ENCODE data around the gene DOCK3.
"Not testable (repeated sequence)": the region's sequence is repeated elsewhere in the genome, so short reads cannot be mapped to it uniquely, and the experiment has no call there.

Gene DOCK3

DNA sequence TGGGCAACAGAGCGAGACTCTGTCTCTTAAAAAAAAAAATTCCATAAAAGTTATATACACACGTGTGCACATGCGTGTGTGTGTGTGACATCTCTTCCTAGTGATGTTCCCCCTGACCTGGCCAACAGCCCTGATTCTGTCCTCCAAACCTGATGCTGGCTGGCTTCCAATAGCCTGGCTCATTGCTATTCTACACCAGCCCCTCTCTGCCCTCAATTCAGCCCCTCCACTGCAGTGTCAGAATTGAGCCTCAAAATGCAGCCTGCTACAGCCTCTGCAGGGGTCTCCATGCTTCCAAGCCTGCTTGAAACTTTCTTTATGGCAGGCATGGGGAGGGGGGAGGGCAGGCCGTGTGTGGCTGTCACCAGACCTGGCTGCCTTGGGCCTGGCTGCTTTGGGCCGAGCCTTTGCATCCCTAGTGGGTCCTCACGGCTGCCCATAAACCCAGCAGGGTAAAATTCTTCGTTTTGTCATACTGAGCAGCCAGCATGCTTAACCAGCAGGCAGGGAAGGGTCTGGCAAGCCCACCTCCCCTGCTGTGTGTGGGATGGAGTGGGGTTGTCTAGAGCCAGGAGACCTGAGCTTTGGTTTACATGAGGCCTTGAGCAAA, 22.7 kb upstream of the DOCK3 start:
- DNase-seq (ENCODE audit: low read depth): no peak

DNA sequence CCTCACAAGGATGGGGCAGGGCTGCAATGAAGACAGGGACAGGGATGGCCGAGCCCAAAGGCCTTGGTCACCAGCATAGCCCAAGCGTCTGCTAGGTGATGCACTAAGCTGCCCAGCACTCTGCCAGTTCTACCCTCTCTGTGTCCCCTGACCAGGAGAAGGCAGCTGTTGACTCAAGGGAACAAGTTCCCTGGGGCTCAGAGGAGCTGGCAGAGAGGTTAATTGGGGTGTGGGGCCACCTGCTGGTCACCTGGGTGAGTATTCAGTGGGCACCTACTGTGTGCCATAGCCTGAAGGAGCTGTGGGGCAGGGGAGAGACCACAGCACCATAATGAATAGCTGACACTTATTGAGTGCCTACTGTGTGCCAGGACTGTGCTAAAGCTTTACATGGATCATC, 22.0 kb upstream of the DOCK3 start:
- DNase-seq (ENCODE audit: low read depth): peak; percentile 27

DNA sequence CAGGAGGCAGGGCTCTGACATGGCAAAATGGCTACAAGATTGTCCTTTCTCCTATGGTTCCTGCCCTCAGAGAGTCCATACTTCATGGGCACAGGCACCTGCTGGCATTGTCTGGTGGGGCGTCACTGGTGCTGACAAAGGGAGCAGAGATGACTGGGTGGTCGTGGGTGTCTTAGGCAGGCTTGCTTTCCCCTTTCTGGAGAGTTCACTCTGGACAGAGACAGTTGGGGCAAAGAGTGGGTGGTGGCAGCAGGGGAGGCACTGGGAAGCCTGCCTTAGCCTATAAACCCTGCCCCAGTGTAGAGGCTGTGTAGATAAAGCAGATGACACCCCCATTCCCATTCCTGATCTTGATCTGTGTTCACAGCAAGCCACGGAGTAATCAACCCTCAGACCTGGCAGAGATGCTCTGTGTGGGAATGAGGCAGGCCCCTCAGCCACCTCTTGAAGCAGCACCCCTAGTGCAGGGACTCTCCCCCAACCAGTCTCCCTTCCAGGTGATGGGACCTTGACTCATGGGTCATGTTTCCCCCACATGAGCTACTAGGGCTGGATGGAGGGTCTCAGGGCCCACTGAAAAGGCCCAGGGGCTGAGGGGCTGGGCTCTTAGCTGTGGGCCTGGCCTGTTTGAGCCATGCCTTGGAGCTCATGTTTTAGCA, 20.7 kb upstream of the DOCK3 start:
- no peak for DNase-seq (ENCODE audit: low read depth)

DNA sequence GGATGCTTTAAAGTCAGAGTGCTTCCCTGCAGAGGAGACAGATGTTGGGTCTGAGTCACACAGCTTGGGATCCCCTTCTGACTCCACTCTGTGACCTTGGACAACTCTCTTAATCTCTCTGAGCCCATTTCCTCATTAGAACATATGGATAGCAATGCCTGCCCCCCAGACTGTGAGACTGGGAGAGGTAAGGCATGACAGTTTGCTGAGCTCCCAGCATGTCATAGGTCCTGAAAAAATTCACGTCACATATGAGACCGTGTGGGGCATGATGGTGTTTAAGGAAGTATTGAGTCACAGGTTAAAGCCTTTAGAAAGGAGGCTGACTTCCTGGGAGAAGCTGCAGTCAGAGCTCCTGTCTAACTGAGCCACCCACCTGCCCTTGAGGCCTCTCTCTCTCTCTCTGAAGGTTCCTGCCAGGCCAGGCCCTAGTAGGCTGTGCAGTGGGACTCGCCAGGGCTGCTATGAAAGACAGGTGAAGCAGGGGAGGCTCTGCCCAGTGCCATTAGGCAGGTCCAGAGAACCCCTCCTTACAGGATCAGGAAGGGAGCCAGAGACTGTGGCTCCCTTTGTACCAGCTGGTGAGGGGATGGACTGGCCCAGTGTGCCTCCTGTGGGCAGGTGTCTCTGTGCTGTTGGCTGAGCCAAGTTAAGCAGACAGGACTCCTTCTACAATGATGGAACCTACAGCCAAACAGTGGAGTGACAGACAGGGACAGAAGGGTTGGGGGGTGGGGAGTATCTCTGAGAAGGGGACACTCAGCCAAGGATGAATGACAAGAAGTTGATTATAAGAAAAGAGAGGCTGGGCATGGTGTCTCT, 19.5 kb upstream of the DOCK3 start:
- DNase-seq (ENCODE audit: low read depth): no peak

DNA sequence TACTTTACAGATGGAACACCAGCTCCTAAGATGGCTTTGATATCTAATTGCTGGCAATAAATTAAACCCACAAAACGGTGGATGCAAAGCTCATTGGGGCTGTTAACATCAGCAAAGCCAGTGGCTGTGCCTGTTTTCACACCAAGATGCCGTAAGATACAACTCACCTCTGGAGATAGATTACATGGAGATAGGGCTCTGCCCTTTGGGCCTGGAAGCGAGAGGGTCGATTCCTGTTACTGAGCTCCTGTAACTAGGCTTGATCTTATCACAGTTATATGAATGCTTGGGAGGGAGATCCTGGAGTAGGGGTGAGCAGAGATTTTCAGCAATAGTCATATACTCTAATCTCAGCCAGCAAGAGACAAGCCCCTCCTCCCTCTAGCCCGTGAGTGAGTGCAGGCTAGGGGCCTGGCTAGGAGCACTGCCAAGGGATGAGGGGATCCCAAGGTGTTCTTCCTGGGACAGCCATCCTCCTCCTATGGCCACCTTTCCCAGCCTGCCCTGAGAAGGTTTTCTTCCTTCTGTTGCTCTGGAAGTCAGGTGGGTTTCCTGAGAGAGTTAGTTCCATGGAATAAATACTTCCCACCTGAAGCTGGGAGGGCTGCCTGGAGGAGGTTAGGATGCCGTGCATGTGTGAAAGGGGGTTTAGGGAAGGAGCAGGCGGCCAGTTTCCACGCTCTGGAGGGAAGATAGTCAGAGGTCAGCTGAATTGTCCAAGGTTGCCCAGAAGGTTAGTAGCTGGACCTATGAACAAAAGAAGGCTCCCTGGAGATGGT, 18.1 kb upstream of the DOCK3 start:
- DNase-seq (ENCODE audit: low read depth): no peak

DNA sequence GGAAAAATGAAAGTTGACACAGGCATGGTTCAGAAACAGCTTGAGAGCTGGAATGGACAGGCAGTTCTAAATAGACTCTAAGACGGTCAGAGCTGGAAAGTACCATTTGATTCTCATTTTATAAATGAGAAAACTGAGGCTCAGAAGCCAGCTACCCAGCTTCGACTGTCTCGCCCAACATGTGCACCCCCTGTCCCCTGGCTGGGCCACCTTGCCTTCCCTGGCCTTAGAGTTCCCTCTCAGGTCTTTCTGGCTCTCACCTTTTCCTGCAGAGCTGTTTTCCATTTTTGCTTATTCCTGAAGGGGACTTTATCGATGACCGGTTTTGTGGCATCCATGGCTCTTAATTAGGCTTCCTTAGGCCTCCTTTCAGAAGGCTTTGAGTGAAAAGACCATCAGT, 17.3 kb upstream of the DOCK3 start:
- no peak for DNase-seq (ENCODE audit: low read depth)

DNA sequence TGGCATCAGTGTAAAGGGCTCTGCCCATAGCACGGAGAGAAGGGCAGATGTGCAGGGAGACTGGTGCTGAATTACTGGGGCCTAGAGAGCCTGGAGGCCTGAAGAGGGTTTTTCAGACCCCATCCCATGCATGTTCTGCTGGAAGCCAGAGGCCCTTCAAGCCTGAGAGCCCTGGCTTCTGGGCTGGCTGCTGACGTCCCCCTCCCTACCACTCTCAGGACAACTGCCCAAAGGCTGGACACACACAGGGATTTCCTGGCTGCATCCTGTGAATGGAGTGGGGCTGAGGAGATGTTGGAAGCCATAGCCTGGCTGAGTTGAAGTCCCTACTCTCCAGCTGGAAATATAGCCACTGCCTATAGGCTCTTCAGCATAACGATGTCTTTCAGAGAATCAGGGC, 16.9 kb upstream of the DOCK3 start:
- DNase-seq (ENCODE audit: low read depth): no peak

DNA sequence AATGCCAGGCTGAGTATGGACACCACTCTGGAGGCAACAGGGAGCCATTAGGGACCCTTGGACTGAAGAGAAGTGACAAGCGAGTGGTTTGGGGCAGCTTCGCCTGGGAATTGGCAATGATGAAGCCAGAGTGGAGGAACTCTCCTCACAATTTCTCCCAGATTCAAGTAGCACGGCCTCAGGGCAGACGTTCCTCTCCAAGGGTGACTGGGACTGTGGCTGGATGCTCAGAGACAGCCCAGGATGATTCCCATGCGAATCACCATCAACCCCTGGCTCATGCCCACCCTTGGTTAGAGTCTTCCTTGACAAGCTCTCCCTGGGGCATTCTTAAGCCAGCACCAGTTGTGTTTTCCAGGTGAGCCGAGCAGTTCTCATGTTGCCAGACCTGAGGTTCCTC, 16.3 kb upstream of the DOCK3 start:
- DNase-seq (ENCODE audit: low read depth): no peak

DNA sequence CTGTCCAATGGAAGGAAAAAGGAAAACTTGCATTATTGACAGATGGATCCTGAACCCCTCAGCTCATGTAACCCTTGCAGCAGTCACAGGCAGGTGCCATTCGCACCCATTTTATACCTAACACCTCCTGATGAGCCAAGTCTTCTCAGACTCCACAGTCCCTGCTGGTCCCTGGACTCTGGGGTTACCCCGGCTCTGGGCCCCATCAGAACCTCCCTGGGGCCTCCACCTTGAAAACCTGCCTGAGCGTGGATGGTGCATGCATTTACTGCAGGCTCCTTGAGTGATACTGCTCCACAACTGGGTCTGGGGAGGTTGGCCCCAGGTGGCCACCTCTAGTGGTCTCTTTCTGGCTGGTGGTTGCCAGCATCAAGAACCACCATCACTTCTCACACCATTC, 15.9 kb upstream of the DOCK3 start:
- no peak for DNase-seq (ENCODE audit: low read depth)

DNA sequence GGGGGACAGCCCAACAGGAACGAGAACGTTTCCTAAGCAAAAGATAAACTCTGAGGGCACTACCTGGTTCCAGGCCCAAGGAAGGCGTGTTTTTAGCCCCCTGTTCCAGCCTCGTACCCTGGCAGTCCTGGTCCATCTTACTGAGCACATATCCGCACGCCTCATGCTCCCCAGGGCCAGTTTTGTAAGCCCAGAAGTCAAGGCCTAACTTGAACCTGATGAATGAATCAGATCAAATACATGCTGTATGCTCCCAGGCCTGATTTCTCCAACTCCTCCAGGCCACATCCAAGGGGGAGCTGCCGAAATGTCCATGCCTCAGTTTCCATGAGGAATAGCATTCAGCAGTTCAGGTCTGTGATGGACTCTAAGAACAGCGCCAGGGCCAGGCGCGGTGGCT, 14.3 kb upstream of the DOCK3 start:
- DNase-seq (ENCODE audit: low read depth): no peak

DNA sequence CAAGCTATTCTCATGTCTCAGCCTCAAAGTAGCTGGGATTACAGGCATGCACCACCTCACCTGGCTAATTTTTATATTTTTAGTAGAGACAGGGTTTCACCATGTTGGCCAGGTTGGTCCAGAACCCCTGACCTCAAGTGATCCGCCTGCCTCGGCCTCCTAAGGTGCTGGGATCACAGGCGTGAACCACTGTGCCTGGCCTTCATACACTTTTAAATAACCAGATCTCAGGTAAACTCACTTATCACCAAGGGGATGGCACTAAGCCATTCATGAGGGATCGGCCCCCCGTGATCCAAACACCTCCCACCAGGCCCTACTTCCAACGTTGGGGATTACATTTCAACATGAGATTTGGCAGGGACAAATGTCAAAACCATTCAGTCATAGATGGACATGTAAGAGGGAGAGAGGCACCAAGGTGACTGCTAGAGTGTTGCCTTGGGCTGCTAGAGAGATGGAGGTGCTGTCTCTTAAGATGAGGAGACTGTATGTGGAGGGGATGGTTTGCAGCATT, 13.3 kb upstream of the DOCK3 start:
- no peak for DNase-seq (ENCODE audit: low read depth)

DNA sequence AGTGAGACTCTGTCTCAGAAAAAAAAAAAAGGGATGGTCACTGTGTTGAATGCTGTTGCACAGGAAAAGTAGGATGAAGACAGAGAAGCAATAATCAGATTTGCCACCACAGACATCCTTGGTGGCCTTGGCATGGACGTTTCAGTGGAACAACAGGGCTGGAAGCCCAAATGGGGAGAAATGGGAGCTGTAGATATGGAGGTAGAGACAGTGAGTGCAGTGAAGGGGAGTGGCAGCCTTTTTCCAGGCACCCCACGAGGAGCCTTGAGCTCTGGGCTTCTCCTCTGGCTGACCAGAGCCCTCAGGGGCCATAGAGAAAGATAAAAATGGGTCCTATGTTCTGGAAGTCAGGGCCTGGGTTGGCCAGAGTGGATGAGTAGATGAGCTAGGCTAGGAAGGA, 12.3 kb upstream of the DOCK3 start:
- no peak for DNase-seq (ENCODE audit: low read depth)

DNA sequence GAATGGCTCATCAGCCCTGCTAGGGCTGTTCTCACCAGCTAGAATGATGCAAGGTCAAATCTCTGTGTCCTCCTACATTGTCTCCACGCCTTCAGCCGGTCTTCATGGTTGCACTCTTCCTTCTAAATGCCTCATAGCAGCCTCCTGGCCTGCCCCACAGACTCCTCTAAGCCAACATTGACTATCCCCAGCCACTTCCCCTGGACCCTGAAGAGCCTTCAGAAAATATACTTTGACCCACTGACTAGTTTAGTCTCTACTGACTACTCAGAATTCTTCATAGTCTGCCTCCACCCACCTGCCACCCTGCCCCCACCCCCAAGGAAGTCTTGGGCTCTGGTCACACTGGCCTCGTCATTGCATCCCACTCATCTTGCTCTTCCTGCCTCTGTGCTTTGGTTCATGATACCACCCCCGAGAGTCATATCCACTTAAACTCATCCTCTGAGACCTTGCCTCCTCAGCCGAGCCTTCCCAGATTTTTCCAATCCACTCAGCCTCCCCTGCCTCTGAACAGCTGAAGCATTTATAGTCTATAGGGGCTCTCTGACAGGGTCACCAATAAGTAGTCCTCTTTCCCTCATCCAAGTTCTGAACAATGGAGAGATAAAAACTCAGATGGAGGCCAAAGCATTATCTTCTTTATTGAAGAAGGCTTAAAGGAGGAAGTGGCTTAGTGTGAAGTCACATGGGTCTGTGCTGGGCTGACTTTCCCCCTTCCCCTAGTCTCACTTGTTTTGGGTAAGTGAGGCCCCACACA, 9.5 kb upstream of the DOCK3 start:
- no peak for DNase-seq (ENCODE audit: low read depth)

DNA sequence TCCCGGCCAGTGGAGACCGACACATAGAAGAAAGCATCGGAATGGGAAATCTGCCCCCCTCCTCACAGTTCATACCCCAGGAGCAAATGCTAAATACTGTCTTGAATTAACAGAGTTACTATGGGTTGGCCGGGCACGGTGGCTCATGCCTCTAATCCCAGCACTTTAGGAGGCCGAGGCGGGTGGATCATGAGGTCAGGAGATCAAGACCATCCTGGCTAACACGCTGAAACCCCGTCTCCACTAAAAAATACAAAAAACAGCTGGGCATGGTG, 8.9 kb upstream of the DOCK3 start:
- DNase-seq (ENCODE audit: low read depth): not testable (repeated sequence)

DNA sequence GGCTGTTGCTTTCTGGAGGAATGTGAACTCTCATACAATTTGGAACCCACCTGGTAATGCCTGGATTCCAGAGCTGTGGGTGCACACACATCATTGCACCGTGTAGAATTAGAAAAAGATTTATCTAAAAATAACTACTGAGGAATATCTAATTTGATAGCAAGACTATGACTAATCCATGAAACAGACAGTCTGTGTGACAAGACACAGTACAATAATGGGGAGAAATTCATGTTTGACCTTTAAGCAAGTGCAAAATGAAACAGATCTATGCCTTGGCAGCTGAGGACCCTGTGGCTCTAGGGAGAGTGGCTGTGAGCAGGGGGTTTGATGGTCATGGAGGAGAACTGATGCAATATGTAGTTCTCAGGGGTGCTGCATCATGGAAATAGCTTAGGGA, 7.9 kb upstream of the DOCK3 start:
- no peak for DNase-seq (ENCODE audit: low read depth)

DNA sequence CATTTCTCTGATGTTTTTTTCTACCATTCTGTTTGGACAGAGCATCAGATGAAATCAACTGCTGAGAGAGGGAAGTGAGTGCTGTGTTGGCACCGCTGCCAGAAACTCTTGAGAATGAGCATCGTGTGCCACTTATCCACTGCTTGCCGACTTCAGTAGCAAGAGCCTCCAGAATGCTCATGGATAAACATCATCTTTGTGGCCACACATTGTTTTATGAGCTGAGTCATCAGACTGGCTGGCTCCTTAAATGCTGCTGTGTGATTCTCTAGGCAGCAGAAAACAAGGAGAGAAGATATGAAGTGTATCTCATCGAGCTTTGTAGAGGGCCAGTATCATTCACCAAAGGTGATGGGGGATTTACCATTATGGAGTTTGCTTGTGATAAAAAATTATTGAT, 3.4 kb upstream of the DOCK3 start:
- no peak for DNase-seq (ENCODE audit: low read depth)

DNA sequence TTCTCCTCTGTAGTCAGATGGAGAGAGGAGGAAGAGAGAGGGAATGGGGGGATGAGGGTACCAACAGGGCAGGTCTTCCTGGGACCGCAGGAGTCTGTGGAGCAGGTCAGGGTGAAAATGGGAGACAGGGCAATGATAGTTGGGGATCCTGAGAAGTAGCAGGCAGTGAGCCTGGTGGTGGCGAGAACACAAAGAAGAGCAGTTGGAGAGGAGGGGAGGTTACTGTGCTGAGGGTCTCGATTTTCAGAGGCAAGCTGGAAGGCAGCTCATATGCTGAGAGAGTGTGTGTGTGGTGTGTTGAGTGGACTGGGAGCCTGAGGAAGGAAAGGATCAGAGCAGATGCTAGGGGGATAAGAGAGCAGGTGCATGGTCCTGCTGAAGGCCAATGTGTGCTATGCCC, 2.1 kb upstream of the DOCK3 start:
- DNase-seq (ENCODE audit: low read depth): no peak

DNA sequence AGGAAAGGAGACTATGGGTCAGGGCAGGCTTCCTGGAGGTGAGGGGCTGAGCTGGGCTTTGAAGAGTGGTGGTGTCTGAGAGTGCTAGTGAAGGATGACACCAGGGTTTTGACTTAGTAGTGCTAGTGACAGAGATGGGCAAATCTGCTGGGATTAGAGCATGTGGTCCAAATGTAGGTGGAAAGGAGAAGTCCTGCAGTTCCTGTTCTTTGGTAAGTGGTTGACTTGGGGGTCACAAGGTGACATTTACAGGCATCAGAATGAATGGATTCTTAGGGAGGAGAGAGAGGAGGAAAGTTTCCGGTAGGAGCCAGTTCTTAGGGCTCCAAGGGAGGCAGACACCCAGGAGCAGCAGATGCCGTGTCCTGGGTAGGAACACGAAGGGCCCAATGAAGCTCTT, 796 bp upstream of the DOCK3 start:
- DNase-seq (ENCODE audit: low read depth): no peak

DNA sequence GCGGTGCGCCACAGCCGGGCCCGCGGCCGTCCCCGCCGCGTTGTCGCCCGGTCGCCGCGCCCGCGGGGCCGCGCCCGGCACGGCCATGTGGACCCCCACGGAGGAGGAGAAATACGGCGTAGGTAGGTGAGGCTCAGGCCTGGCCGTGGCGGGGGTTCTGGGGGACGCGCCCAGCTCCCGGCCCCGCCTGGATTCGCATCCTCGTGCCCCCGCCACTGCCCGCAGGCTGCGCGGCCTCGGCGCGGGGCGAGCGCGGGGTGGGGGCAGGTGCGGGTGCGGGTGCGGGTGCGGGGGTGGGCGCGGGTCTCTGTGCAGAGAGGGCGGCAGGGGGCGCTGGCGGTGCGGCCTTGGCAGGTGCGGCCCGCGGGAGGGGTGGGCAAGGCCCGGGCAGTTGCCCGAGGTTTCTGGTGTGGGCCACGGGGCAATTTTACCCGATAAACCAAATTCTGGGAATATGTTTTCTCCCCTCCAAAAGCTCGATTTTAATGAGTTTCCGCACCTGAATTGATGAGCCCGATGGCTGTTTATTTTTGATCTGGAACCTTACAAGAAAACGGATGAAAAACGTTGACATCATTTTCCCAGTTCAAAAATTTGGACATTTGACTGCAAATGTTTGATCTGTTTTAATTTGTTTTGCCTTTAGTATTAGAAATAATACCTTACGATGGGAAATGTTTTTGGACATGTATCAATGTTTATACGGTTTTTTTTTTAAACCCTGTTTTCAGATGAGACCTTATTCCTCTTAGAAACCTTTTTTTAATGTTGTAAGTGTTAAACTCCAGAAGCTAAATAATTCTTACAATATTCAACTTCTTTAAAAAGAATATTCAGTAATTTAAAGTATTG, 678 bp downstream of the DOCK3 start:
- DNase-seq (ENCODE audit: low read depth): peak; percentile 31

DNA sequence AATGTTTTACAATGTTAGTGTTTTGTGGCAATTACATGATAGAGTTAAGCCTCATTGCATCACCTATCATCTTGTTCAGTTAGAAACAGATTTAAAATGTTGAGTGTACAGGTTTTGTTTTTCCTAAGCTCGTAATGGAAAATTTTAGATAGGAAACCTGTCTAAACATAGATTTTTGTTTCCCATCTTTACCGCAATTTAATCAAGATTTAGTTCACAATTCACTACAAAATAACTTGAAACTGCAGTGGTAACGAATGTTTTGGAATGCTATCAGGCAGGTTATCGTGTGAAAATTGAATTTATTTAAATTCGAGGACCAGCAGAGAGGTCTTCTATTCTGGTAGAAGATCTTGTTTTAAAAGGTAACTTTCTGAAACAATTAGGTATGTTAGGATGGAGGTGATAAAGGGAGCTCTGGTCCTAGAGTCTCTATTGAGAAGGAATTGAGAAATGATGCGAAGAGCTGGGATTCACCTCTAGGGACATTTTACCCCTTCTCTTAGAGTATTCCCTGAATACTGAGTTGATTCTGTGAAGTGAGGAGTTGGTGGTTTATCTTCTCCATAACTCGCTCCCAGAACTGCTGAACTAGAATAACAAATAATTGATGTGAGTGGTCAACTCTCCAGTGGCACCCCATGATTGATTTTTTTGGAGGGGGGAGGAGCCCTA, 1.4 kb downstream of the DOCK3 start:
- DNase-seq (ENCODE audit: low read depth): no peak
